BJ (cell line): ENCODE results near the gene SRPK3. TPM values are rescaled to one million over a fixed set of nuclear protein-coding genes. Genes with fewer than 3 reads are reported as not detected.
A peak's percentile ranks its signal among the peaks of the same experiment; 100 is the strongest.

Experiments used
- CTCF ChIA-PET: fragments of 350-600 bp; formaldehyde crosslinking; extraction: SDS; loops from one replicate; lab custom pipeline; 2021; ENCODE audit warnings: antibody characterized with exemption, inconsistent platforms; lab: Yijun Ruan, JAX
- POLR2A ChIA-PET: fragments of 300-600 bp; sonication (Branson Sonifier 250); formaldehyde crosslinking; extraction: SDS; loops from one replicate; lab custom pipeline; 2021; ENCODE audit warnings: antibody characterized with exemption; lab: Charles Lee
- DNase-seq: peaks from one replicate; pipeline ENCODE4 v3.0.0-alpha.2; 2011; ENCODE audit warnings: low read depth
- H3K27me3 ChIP-seq: 2 replicates; pipeline ENCODE4 v1.6.0; 2011; ENCODE audit warnings: low read length; ENCODE audit not compliant: control insufficient read depth, insufficient read depth
- H3K36me3 ChIP-seq: 2 replicates; pipeline ENCODE4 v1.5.1; 2011; ENCODE audit warnings: low read length; ENCODE audit not compliant: control insufficient read depth, insufficient read depth
- H3K4me3 ChIP-seq: 2 replicates; pipeline ENCODE4 v1.5.1; 2011; ENCODE audit warnings: low read depth, mild to moderate bottlenecking, control low read depth, low read length
- polyA plus RNA-seq: library from polyadenylated mRNA; depleted of rRNA; stranded (reverse); fragments of >200 nt; gene quantifications from 2 replicates; pipeline ENCODE4 v1.2.3, GENCODE V29; 2011
- TF ChIP-seq, protein P1 (sequence below): IDR thresholded peaks from 2 replicates; pipeline ENCODE4 v1.5.1; 2011; ENCODE audit warnings: low read depth, mild to moderate bottlenecking, control low read depth, inconsistent platforms, low read length, moderate library complexity; ENCODE audit not compliant: insufficient read depth

Gene SRPK3
- polyA plus RNA-seq, 1 experiment = 1.1 TPM

DNA sequence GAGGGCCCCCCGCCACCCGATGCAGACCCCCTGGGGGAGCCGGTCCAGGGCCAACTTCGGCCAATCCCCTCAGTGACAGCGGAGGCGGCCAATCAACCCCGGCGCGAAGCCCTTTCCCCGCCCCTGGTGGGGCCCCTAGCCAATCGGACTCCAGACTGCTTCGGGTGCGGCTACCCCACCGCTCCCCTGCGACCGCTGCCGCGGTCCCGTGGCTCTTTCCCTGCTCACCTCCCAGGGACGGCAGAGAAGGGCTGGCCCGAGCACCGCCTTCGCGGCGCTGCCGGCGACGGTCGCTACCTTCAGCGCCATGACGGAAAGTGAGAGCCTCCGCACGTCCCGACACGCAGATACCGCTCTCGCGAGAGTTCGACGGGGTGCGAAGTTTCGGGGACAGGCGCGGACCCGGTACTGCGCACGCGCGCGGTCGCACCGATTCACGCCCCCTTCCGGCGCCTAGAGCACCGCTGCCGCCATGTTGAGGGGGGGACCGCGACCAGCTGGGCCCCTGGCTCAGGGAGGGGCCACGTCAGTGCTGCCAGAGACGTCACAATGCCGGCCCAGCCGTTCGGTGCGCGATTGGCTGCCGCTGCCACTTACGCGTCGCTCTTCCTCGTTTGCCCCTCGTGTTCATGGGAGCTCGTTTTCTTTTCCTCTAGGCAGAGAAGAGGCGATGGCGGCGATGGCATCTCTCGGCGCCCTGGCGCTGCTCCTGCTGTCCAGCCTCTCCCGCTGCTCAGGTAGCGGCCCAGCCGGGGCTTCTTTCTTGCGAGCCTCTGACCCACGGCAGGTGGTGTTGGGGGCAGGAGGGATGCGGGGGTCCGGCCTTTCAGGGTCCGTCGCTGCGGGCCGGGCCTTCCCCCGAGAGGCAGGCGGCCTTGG, 13.4 kb downstream of the SRPK3 start, which contains the start of the genes IDH3G and SSR4:
Gene IDH3G (minus strand): TSS at position 358 of the 879 bp plus-strand sequence. CDS start 49 bp downstream, at position 309.
Gene SSR4 (plus strand): TSS at position 651 of the 879 bp plus-strand sequence. CDS start 20 bp downstream, at position 671.
- peak within 1 kb of the TSS; percentile 76 for H3K4me3 ChIP-seq
- peaks cover 10% of the 10 kb centered on the region for H3K36me3 ChIP-seq
- ChIA-PET CTCF (no interaction called here), POLR2A (no interaction called here)
- TF ChIP-seq, protein P1, sequence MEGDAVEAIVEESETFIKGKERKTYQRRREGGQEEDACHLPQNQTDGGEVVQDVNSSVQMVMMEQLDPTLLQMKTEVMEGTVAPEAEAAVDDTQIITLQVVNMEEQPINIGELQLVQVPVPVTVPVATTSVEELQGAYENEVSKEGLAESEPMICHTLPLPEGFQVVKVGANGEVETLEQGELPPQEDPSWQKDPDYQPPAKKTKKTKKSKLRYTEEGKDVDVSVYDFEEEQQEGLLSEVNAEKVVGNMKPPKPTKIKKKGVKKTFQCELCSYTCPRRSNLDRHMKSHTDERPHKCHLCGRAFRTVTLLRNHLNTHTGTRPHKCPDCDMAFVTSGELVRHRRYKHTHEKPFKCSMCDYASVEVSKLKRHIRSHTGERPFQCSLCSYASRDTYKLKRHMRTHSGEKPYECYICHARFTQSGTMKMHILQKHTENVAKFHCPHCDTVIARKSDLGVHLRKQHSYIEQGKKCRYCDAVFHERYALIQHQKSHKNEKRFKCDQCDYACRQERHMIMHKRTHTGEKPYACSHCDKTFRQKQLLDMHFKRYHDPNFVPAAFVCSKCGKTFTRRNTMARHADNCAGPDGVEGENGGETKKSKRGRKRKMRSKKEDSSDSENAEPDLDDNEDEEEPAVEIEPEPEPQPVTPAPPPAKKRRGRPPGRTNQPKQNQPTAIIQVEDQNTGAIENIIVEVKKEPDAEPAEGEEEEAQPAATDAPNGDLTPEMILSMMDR = peak; percentile 25
- no peaks in the 10 kb centered on the region for H3K27me3 ChIP-seq
- DNase-seq = peak; percentile 72

DNA sequence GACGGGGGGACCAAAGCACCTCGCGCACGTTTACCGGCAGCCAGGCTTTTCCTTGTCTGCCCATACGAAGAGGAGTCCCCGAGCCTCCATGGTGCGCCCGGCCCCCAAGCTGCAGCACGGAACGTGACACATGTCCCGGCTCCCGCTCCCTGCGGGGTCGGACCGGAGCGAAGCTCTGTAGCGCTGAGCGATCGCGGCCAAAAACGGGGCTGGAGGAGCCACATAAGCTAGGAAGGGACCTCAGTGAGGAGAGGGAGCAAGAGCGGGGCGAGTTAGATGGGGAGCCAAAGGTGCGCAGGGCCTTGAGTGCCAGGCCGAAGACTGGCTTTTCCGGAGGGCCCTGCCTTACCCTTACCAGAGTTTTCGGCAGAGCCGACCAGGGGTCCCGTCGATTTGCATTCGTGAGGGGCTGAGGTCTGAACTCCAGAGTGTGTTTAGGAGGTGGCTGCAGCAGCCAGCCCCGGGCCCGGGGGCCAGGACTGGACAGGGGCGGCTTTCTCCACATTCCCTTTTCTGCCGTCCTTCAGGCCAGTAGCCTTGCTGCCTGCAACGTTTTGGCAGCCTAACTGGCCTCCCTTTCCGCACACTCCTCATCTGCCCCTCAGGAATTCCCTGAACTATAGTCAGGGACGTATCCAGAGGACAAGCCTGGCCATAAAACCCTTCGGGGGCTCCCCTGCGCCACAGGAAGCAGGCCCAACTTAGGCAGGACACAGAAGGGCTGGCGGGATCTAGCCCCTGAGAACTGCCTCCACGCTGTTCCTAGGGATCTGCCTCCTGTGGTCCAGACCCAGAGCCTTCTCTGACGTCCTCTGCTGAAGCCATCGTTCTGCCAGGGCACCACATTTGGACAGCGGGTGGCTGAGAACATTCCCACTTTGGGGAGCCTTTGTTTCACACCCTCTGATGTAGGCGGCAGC, 14.3 kb downstream of the SRPK3 start:
- H3K36me3 ChIP-seq = peaks cover 10% of the 10 kb centered on the region
- H3K4me3 ChIP-seq = peak overlapping the region; percentile 76
- no peak for DNase-seq
- ChIA-PET CTCF (no interaction called here), POLR2A (no interaction called here)
- H3K27me3 ChIP-seq = no peaks in the 10 kb centered on the region
- TF ChIP-seq, protein P1 = no peak

DNA sequence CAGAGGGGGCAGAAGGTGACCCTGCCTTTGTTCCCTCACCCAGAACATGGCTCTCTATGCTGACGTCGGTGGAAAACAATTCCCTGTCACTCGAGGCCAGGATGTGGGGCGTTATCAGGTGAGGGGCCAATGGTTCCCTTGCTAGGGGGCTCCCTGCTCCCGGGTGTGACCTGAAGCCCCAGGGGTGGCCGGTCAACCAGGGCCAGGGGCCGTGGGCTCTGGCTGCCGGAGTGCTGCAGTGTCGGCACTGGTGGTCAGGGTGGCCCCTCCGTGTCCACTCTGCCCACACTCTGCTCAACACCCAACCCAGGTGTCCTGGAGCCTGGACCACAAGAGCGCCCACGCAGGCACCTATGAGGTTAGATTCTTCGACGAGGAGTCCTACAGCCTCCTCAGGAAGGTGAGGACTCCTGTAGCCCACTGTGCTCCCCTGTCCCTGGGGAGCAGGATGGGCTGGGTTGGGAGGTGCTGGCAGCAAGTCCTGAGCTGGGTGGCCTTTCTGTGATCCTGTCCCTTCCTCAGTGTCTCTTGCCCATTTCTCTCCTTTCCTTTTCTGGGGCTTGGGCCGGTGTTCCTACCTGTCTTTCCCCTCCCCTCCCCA, 16.7 kb downstream of the SRPK3 start:
- CTCF ChIA-PET = no interaction called here
- DNase-seq = no peak
- Histone ChIP-seq H3K36me3 (peaks cover 7% of the 10 kb centered on the region), H3K27me3 (no peaks in the 10 kb centered on the region), H3K4me3 (no peak overlapping the region)
- POLR2A ChIA-PET = no interaction called here
- TF ChIP-seq, protein P1 = no peak

DNA sequence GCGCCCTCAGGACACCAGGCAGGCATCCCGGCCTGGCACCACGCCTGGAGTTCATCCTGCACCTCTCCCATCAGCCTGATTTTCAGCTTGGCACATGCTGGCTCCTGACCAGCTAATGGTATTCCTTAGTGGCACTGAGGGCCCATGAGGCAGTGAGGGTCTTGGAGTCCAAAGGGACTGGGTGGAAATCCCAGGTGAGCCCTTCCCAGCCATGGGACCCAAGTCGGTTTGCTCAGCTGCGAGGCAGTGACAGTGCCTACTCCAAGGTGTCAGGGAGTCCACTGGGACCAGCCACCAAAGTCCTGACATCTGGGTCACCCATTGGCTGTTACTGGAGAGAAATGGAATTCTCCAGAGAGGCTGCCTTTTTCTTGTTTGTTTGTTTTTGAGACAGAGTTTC, 18.5 kb downstream of the SRPK3 start:
- TF ChIP-seq, protein P1 = no peak
- DNase-seq = no peak
- H3K36me3 ChIP-seq = peaks cover 7% of the 10 kb centered on the region
- POLR2A ChIA-PET = no interaction called here
- no peak overlapping the region for H3K4me3 ChIP-seq
- no peaks in the 10 kb centered on the region for H3K27me3 ChIP-seq
- CTCF ChIA-PET = no interaction called here
